ENCODE measurements around the gene SOST. TPM values are rescaled to one million over a fixed set of nuclear protein-coding genes. Genes with fewer than 3 reads are reported as not detected.

SOST gene
- total and polyA plus RNA-seq, 2 donors (not counting 1 experiment from before 2014, with no cell fraction given): not detected

- POLR2A ChIA-PET: interaction anchor here (0.9 kb wide), 1 partner anchor 65 kb away, joined by 3 read pairs; no protein-coding TSS in a partner anchor
These were observed 1.8 kb upstream of the SOST start for GRCh38 chr17:43760254-43760852.

More at GRCh38 chr17:43760254-43760852, 1.8 kb upstream of the SOST start:
- Mint-ChIP-seq H3K4me3 (no peak overlapping the region), H3K4me1 (no peaks in the 10 kb centered on the region), H3K27me3 (peaks cover 24% of the 10 kb centered on the region), H3K9me3 (ENCODE audit: insufficient read depth) (no peaks in the 10 kb centered on the region), H3K27ac (no peak overlapping the region)
- intact Hi-C loops (cut with micrococcal nuclease): loop anchor here (1.0 kb wide), 1 partner anchor 184 kb away; no protein-coding TSS in a partner anchor
- Histone ChIP-seq H3K27ac (ENCODE audit: low read length in 2 of 2) (no peak overlapping the region), H3K9me3 (ENCODE audit: control extremely low read depth in 1 of 3, control insufficient read depth in 2 of 3, insufficient read depth in 1 of 3, low read length in 2 of 3) (no peaks in the 10 kb centered on the region), H3K4me3 (ENCODE audit: control extremely low read depth in 1 of 5, extremely low read depth in 1 of 5, insufficient read depth in 1 of 5, low read depth in 2 of 5, low read length in 4 of 5) (no peak overlapping the region), H3K4me1 (ENCODE audit: control insufficient read depth in 2 of 2, insufficient read depth in 2 of 2, low read length in 2 of 2) (peaks cover 0 to 3% of the 10 kb centered on the region in 2 donors), H2AFZ (ENCODE audit: insufficient read depth, low read depth, low read length, poor library complexity, severe bottlenecking) (no peak overlapping the region), H3K79me2 (ENCODE audit: control insufficient read depth, insufficient read depth, low read length) (no peaks in the 10 kb centered on the region), H3K4me2 (replicated peaks; ENCODE audit: low read depth, low read length, poor library complexity, severe bottlenecking) (no peak overlapping the region), H3K27me3 (replicated peaks in 1 of 4; ENCODE audit: control extremely low read depth in 1 of 4, control insufficient read depth in 3 of 4, insufficient read depth in 4 of 4, low read length in 3 of 4) (peaks cover 0 to 22% (median 6%) of the 10 kb centered on the region in 4 experiments), H3K36me3 (replicated peaks in 1 of 2; ENCODE audit: control extremely low read depth in 1 of 2, control insufficient read depth in 1 of 2, extremely low read depth in 1 of 2, insufficient read depth in 2 of 2, low read length in 1 of 2) (no peaks in the 10 kb centered on the region), H4K20me1 (ENCODE audit: control insufficient read depth, insufficient read depth, low read length, poor library complexity, severe bottlenecking) (no peaks in the 10 kb centered on the region), H3K9ac (ENCODE audit: low read length) (no peak overlapping the region)
- ATAC-seq (ENCODE audit: low read depth) (peak; percentile 98), DNase-seq (peak; percentile 87)
- TF ChIP-seq EZH2 (IDR thresholded peaks at IDR 0.05; ENCODE audit: borderline replicate concordance, insufficient read depth, low read depth, low read length, poor library complexity, severe bottlenecking) (no peak), CTCF (IDR thresholded peaks at IDR 0.05) (peak; percentile 96)
- CTCF ChIA-PET: interaction anchor here (0.5 to 16.1 kb wide), 19 partner anchors 10 to 368 kb away, joined by 3 to 524 read pairs (median 3); partner anchors contain the start of gene DUSP3
- 15% methylated on average over 6 of the region's 10 CpGs for WGBS (ENCODE audit: insufficient coverage)

Data from B cell (primary cell).